DOHH2 (cell line): ENCODE results near the gene KLK15.

Source experiments
- H3F3A ChIP-seq: fragments of 200-600 bp; sonication (generic), shearing (Covaris generic); 2 replicates; pipeline ENCODE4 v1.6.0; 2016; ENCODE audit warnings: antibody characterized with exemption, mild to moderate bottlenecking; ENCODE audit not compliant: control insufficient read depth, insufficient read depth
- H3K27ac ChIP-seq: fragments of 200-600 bp; sonication (generic); 2 replicates; pipeline ENCODE4 v1.5.1; 2014; ENCODE audit warnings: low read depth, mild to moderate bottlenecking, low read length, moderate library complexity
- H3K27me3 ChIP-seq: fragments of 200-600 bp; sonication (generic); 2 replicates; pipeline ENCODE4 v1.6.1; 2014; ENCODE audit warnings: mild to moderate bottlenecking, low read length, mixed read lengths; ENCODE audit not compliant: control insufficient read depth
- H3K36me3 ChIP-seq: fragments of 200-600 bp; sonication (generic); 2 replicates; pipeline ENCODE4 v1.6.1; 2014; ENCODE audit warnings: mild to moderate bottlenecking, low read length, moderate library complexity, mixed read lengths; ENCODE audit not compliant: control insufficient read depth
- H3K4me1 ChIP-seq: fragments of 200-600 bp; sonication (generic); 2 replicates; pipeline ENCODE4 v1.6.1; 2014; ENCODE audit warnings: mild to moderate bottlenecking, low read length, mixed read lengths; ENCODE audit not compliant: control insufficient read depth
- H3K4me2 ChIP-seq: fragments of 200-600 bp; sonication (generic); 2 replicates; pipeline ENCODE4 v1.6.0; 2014; ENCODE audit warnings: mild to moderate bottlenecking, low read length, moderate library complexity
- H3K4me3 ChIP-seq: fragments of 200-600 bp; sonication (generic); 2 replicates; pipeline ENCODE4 v1.5.1; 2014; ENCODE audit warnings: mild to moderate bottlenecking, low read length, mixed read lengths
- H3K79me2 ChIP-seq: fragments of 200-600 bp; sonication (generic); 2 replicates; pipeline ENCODE4 v1.6.1; 2014; ENCODE audit warnings: mild to moderate bottlenecking, low read length, mixed read lengths; ENCODE audit not compliant: control insufficient read depth
- H3K9me2 ChIP-seq: fragments of 200-600 bp; sonication (generic); replicated peaks from 2 replicates; pipeline ENCODE4 v1.6.1; 2014; ENCODE audit warnings: mild to moderate bottlenecking, low read length, mixed read lengths; ENCODE audit not compliant: control insufficient read depth
- H3K9me3 ChIP-seq: fragments of 200-600 bp; sonication (generic); 2 replicates; pipeline ENCODE4 v1.6.1; 2014; ENCODE audit warnings: antibody characterized with exemption, low read length, mixed read lengths; ENCODE audit not compliant: control insufficient read depth, insufficient read depth
- H4K20me1 ChIP-seq: fragments of 200-600 bp; sonication (generic); 2 replicates; pipeline ENCODE4 v1.6.0; 2014; ENCODE audit warnings: low read depth, mild to moderate bottlenecking, antibody characterized with exemption, low read length, moderate library complexity; ENCODE audit not compliant: control insufficient read depth, insufficient read depth
- EZH2phosphoT487 ChIP-seq: fragments of 200-600 bp; sonication (generic); IDR thresholded peaks from 2 replicates; pipeline ENCODE4 v1.6.1; 2017; ENCODE audit warnings: borderline replicate concordance, mild to moderate bottlenecking, antibody characterized with exemption, low read length, moderate library complexity, mixed read lengths
- TF ChIP-seq, protein P1 (sequence below): fragments of 200-600 bp; sonication (generic); IDR thresholded peaks from one replicate; pipeline ENCODE4 v1.5.1; 2014; ENCODE audit warnings: antibody characterized with exemption, mild to moderate bottlenecking, low read depth, low read length; ENCODE audit not compliant: poor library complexity, severe bottlenecking

KLK15 gene

DNA sequence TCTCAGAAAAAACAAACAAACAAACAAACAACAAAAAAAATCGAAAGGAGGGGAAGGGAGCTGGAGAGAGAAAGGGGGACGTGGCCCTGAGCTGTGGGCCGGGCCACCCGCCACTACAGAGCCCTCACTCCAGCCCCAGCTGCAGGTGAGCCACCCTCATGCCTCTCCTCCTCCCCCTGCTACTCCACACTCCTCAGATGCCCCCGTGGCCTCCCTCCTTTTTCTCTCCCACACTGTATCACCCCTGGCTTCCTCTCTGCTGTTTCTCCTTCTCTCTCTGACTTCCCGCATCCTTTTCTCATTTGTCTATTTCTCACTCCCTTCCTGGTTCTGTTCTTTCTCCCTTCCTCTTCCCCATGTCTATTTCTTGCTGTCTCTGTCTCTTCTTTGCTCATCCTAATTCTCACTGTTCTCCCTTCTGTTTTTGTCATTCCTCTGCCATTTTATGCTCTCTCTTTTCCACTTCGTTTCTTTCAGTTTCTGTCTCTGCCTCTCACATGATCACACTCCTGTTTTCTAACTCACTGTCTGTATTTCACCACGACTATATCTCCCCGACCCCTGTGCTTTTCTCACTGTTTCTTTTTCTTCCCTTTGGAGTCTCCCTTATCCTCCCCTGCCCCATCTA lies 42.5 kb upstream of the KLK15 start:
- H3K4me1 ChIP-seq: no peaks in the 10 kb centered on the region
- no peaks in the 10 kb centered on the region for H3K9me2 ChIP-seq
- peaks cover 53% of the 10 kb centered on the region for H3K27me3 ChIP-seq
- H3K27ac ChIP-seq: no peak overlapping the region
- no peaks in the 10 kb centered on the region for H3F3A ChIP-seq
- TF ChIP-seq, protein P1, sequence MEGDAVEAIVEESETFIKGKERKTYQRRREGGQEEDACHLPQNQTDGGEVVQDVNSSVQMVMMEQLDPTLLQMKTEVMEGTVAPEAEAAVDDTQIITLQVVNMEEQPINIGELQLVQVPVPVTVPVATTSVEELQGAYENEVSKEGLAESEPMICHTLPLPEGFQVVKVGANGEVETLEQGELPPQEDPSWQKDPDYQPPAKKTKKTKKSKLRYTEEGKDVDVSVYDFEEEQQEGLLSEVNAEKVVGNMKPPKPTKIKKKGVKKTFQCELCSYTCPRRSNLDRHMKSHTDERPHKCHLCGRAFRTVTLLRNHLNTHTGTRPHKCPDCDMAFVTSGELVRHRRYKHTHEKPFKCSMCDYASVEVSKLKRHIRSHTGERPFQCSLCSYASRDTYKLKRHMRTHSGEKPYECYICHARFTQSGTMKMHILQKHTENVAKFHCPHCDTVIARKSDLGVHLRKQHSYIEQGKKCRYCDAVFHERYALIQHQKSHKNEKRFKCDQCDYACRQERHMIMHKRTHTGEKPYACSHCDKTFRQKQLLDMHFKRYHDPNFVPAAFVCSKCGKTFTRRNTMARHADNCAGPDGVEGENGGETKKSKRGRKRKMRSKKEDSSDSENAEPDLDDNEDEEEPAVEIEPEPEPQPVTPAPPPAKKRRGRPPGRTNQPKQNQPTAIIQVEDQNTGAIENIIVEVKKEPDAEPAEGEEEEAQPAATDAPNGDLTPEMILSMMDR: no peak
- TF ChIP-seq EZH2phosphoT487: no peak
- no peaks in the 10 kb centered on the region for H3K9me3 ChIP-seq
- no peaks in the 10 kb centered on the region for H3K36me3 ChIP-seq
- H4K20me1 ChIP-seq: no peaks in the 10 kb centered on the region
- H3K79me2 ChIP-seq: no peaks in the 10 kb centered on the region
- H3K4me2 ChIP-seq: no peak overlapping the region
- H3K4me3 ChIP-seq: no peak overlapping the region

DNA sequence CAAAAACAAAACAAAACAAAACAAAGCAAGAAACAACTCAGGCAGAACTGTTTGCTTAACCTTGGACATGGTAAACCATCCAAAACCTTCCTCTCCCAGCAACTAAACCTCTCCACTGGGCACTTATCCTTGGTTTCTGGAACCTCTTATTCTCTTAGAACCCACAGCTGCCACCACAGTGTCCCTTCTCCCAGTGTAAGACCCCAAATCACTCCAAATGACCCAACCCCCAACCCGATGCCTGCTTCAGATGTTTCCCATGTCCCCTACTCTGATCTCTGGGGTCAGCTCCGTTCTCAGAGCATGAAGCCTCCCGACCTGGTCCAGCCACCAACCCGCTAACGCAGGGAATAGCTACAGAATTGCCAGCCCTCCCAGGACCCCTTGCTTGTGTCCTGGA lies 40.8 kb upstream of the KLK15 start:
- no peaks in the 10 kb centered on the region for H3K4me1 ChIP-seq
- no peak overlapping the region for H3K4me2 ChIP-seq
- TF ChIP-seq, protein P1: no peak
- TF ChIP-seq EZH2phosphoT487: no peak
- H3K27me3 ChIP-seq: peaks cover 61% of the 10 kb centered on the region
- no peak overlapping the region for H3K27ac ChIP-seq
- H3K79me2 ChIP-seq: no peaks in the 10 kb centered on the region
- no peak overlapping the region for H3K4me3 ChIP-seq
- H3F3A ChIP-seq: no peaks in the 10 kb centered on the region
- no peaks in the 10 kb centered on the region for H4K20me1 ChIP-seq
- no peaks in the 10 kb centered on the region for H3K9me3 ChIP-seq
- H3K36me3 ChIP-seq: no peaks in the 10 kb centered on the region
- no peaks in the 10 kb centered on the region for H3K9me2 ChIP-seq

DNA sequence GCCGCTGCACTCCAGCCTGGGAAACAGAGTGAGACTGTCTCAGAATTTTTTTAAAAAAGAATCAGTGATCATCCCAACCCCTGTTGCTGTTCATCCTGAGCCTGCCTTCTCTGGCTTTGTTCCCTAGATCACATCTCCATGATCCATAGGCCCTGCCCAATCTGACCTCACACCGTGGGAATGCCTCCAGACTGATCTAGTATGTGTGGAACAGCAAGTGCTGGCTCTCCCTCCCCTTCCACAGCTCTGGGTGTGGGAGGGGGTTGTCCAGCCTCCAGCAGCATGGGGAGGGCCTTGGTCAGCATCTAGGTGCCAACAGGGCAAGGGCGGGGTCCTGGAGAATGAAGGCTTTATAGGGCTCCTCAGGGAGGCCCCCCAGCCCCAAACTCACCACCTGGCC lies 39.7 kb upstream of the KLK15 start, which contains the start of gene KLK2:
TSS of gene KLK2 (plus strand) at position 384 of the 400 bp plus-strand sequence. CDS start 35 bp downstream, outside the sequence.
- H3K4me2 ChIP-seq: no peak within 1 kb of the TSS
- H3K27ac ChIP-seq: no peak within 1 kb of the TSS
- H3F3A ChIP-seq: no peaks in the 10 kb centered on the region
- no peaks in the 10 kb centered on the region for H3K4me1 ChIP-seq
- no peaks in the 10 kb centered on the region for H3K79me2 ChIP-seq
- no peaks in the 10 kb centered on the region for H4K20me1 ChIP-seq
- no peaks in the 10 kb centered on the region for H3K36me3 ChIP-seq
- no peak for TF ChIP-seq EZH2phosphoT487
- TF ChIP-seq, protein P1: no peak
- H3K9me3 ChIP-seq: no peaks in the 10 kb centered on the region
- H3K9me2 ChIP-seq: no peaks in the 10 kb centered on the region
- peaks cover 63% of the 10 kb centered on the region for H3K27me3 ChIP-seq
- H3K4me3 ChIP-seq: no peak within 1 kb of the TSS
